ENCODE data around the gene PXK. TPM values are rescaled to one million over a fixed set of nuclear protein-coding genes. Genes with fewer than 3 reads are reported as not detected.
"Not testable (repeated sequence)": the region's sequence is repeated elsewhere in the genome, so short reads cannot be mapped to it uniquely, and the experiment has no call there.

PXK gene
- total RNA-seq, result 10 to 100 TPM; 61.7 to 64.7 TPM

DNA sequence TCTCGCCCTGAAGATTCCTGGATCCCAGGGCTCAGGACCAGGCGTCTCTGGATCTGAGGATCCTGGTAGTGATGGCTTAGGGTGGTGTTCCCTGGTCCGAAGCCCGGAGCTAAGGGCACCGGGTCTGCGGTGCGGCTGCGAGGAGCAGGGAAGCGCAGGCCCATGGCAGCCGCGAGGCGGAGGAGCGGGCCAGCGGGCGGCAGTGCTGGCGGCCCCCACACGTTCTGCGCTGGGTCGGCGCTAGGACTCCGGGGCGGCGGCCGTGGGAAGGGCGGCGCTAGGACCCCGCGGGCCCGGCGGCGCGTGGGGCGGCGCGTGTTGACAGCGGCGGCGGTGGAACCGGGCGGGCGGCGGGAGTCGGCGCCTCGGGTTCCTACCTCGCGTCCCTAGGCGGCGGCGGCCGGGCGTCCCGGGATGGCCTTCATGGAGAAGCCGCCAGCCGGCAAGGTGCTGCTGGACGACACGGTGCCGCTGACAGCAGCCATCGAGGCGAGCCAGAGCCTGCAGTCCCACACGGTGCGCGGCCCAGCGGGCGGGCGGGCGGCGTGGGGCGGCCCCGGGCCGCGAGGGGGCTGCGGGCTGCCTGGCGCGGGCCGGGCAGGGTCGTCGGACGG is at the start of gene PXK:
PXK (plus strand) TSS at position 318 of the 614 bp plus-strand sequence; CDS start at position 415, 97 bp downstream.
- Mint-ChIP-seq H3K4me1 (peaks cover 33% of the 10 kb centered on the region), H3K27me3 (no peaks in the 10 kb centered on the region), H3K27ac (peak within 1 kb of the TSS; percentile 95), H3K36me3 (peaks cover 17% of the 10 kb centered on the region), H3K4me3 (peak within 1 kb of the TSS; percentile 95), H3K9me3 (ENCODE audit: low read depth) (no peaks in the 10 kb centered on the region)
- peak; percentile 89 for ATAC-seq
- CTCF ChIA-PET, result interaction anchor here (0.6 to 7.6 kb wide), 14 partner anchors 11 to 297 kb away, joined by 3 to 144 read pairs (median 4); partner anchors contain the start of genes HTD2, KCTD6 and RPP14
- peak; percentile 84 for DNase-seq

- Mint-ChIP-seq H3K4me3 (no peak overlapping the region), H3K27me3 (no peaks in the 10 kb centered on the region), H3K9me3 (ENCODE audit: low read depth) (no peaks in the 10 kb centered on the region), H3K4me1 (no peaks in the 10 kb centered on the region), H3K36me3 (peaks cover 2% of the 10 kb centered on the region), H3K27ac (no peak overlapping the region)
- no peak for ATAC-seq
- CTCF ChIA-PET, result no interaction called here
- no peak for DNase-seq
Observed at GRCh38 chr3:58285334-58285733, 47.4 kb upstream of the PXK start.

GRCh38 chr3:58287354-58287753 is 45.3 kb upstream of the PXK start:
- no peaks in the 10 kb centered on the region for H3K27me3 Mint-ChIP-seq
- H3K36me3 Mint-ChIP-seq, result peaks cover 2% of the 10 kb centered on the region
- no peaks in the 10 kb centered on the region for H3K4me1 Mint-ChIP-seq
- no peaks in the 10 kb centered on the region for H3K9me3 Mint-ChIP-seq (ENCODE audit: low read depth)
- no peak overlapping the region for H3K4me3 Mint-ChIP-seq
- DNase-seq (no peak), ATAC-seq (no peak)
- no peak overlapping the region for H3K27ac Mint-ChIP-seq
- CTCF ChIA-PET, result no interaction called here

DNA sequence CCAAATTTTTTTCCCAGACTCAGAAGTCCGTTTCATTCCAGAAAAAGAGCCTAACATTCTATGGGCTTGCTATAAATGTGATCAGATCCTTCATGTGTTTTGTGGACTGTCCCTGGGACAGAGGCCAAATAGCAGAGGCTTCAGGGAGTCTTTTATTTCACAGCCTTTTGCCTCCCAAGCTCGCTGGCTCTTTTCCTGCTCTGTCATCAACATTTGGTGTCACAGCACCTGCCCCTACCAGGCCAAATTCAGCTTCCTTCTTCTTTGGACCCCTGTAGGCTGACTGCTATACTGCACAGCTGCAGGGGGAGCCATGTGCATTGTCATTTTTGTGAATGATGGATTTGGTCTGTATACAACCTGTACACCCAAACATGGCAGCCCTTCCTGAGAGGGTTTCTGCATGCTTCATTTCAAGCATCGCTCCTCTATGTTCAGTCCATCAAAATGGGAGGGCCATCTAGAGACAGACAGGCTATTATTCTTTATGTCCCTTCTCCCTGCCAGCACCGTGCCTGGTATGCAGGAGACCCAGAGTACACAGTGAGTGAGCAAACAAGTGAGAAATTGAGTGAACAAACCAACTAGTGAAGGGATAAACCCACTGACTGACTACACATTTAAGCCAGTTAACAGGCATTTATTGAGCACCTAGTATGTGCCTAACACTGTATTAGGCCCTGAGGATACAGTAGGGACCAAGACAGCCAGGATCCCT is 44.5 kb upstream of the PXK start:
- CTCF ChIA-PET, result no interaction called here
- Mint-ChIP-seq H3K27me3 (no peaks in the 10 kb centered on the region), H3K36me3 (peaks cover 2% of the 10 kb centered on the region), H3K27ac (no peak overlapping the region), H3K9me3 (ENCODE audit: low read depth) (no peaks in the 10 kb centered on the region), H3K4me3 (no peak overlapping the region), H3K4me1 (no peaks in the 10 kb centered on the region)
- DNase-seq (peak; percentile 39), ATAC-seq (no peak)

- H3K9me3 Mint-ChIP-seq (ENCODE audit: low read depth); H3K27ac Mint-ChIP-seq; H3K4me1 Mint-ChIP-seq; ATAC-seq; H3K4me3 Mint-ChIP-seq; H3K36me3 Mint-ChIP-seq; CTCF ChIA-PET; DNase-seq; H3K27me3 Mint-ChIP-seq: not testable (repeated sequence)
Observed at GRCh38 chr3:58288964-58289613, 43.6 kb upstream of the PXK start.

GRCh38 chr3:58290446-58290845 is 42.2 kb upstream of the PXK start:
- ATAC-seq; CTCF ChIA-PET; H3K9me3 Mint-ChIP-seq (ENCODE audit: low read depth); H3K27ac Mint-ChIP-seq; H3K4me3 Mint-ChIP-seq; H3K4me1 Mint-ChIP-seq; DNase-seq; H3K36me3 Mint-ChIP-seq; H3K27me3 Mint-ChIP-seq: not testable (repeated sequence)

- CTCF ChIA-PET, result interaction anchor here (1.4 to 2.0 kb wide), 2 partner anchors 15 to 73 kb away, joined by 5 read pairs; partner anchors contain the start of genes HTD2 and RPP14
- Mint-ChIP-seq H3K27me3 (no peaks in the 10 kb centered on the region), H3K4me3 (no peak overlapping the region), H3K36me3 (peaks cover 3% of the 10 kb centered on the region), H3K27ac (no peak overlapping the region), H3K4me1 (no peaks in the 10 kb centered on the region), H3K9me3 (ENCODE audit: low read depth) (no peaks in the 10 kb centered on the region)
- peak; percentile 19 for DNase-seq
- no peak for ATAC-seq
Observed at GRCh38 chr3:58291671-58292338, 40.9 kb upstream of the PXK start.

GRCh38 chr3:58292866-58293265 is 39.8 kb upstream of the PXK start:
- CTCF ChIA-PET, result interaction anchor here (0.6 to 2.0 kb wide), 3 partner anchors 13 to 77 kb away, joined by 3 to 5 read pairs (median 3); partner anchors contain the start of genes HTD2 and RPP14
- ATAC-seq, result no peak
- no peaks in the 10 kb centered on the region for H3K9me3 Mint-ChIP-seq (ENCODE audit: low read depth)

GRCh38 chr3:58293516-58293915 is 39.2 kb upstream of the PXK start:
- no peak for ATAC-seq
- H3K27me3 Mint-ChIP-seq, result no peaks in the 10 kb centered on the region
- DNase-seq, result peak; percentile 28
- no peak overlapping the region for H3K27ac Mint-ChIP-seq
- CTCF ChIA-PET, result interaction anchor here (1.5 to 2.0 kb wide), 2 partner anchors 13 to 75 kb away, joined by 3 to 5 read pairs; partner anchors contain the start of genes HTD2 and RPP14
- H3K4me3 Mint-ChIP-seq, result no peak overlapping the region
- no peaks in the 10 kb centered on the region for H3K9me3 Mint-ChIP-seq (ENCODE audit: low read depth)
- no peaks in the 10 kb centered on the region for H3K4me1 Mint-ChIP-seq
- peaks cover 3% of the 10 kb centered on the region for H3K36me3 Mint-ChIP-seq

More at GRCh38 chr3:58292866-58293265, 39.8 kb upstream of the PXK start:
- DNase-seq, result no peak
- no peak overlapping the region for H3K4me3 Mint-ChIP-seq
- H3K27me3 Mint-ChIP-seq, result no peaks in the 10 kb centered on the region
- no peak overlapping the region for H3K27ac Mint-ChIP-seq
- H3K4me1 Mint-ChIP-seq, result no peaks in the 10 kb centered on the region
- H3K36me3 Mint-ChIP-seq, result peaks cover 3% of the 10 kb centered on the region

GRCh38 chr3:58296269-58296668 is 36.4 kb upstream of the PXK start:
- Mint-ChIP-seq H3K27ac (no peak overlapping the region), H3K4me3 (no peak overlapping the region), H3K4me1 (no peaks in the 10 kb centered on the region), H3K27me3 (peaks cover 10% of the 10 kb centered on the region), H3K9me3 (ENCODE audit: low read depth) (no peaks in the 10 kb centered on the region), H3K36me3 (peaks cover 1% of the 10 kb centered on the region)
- CTCF ChIA-PET, result no interaction called here
- ATAC-seq (no peak), DNase-seq (no peak)

DNA sequence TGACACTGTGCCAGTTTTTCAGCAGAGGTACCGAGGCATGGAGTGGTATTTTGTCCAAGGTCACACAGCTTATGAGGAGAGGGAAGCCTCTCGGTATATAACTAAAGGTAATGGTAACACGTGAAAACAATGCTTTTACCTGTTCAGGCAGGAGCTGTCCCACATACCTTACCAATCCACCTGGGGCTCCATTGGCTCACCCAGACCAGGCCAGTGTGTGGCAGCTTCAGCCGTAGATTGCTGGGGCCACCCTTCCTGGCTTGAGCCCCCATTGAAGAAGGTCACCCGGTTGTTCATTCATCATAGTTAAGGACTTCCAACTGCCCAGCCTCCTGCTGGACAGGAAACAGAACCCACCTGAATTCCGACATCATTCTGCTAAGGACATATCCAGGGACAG is 35.8 kb upstream of the PXK start:
- no peak for DNase-seq
- no peaks in the 10 kb centered on the region for H3K4me1 Mint-ChIP-seq
- no peak for ATAC-seq
- H3K27me3 Mint-ChIP-seq, result peaks cover 15% of the 10 kb centered on the region
- H3K27ac Mint-ChIP-seq, result no peak overlapping the region
- CTCF ChIA-PET, result interaction anchor here (2.1 kb wide), 1 partner anchor 10 kb away, joined by 4 read pairs; the partner anchor contains the start of gene HTD2
- no peak overlapping the region for H3K4me3 Mint-ChIP-seq
- peaks cover 1% of the 10 kb centered on the region for H3K36me3 Mint-ChIP-seq
- H3K9me3 Mint-ChIP-seq (ENCODE audit: low read depth), result no peaks in the 10 kb centered on the region

DNA sequence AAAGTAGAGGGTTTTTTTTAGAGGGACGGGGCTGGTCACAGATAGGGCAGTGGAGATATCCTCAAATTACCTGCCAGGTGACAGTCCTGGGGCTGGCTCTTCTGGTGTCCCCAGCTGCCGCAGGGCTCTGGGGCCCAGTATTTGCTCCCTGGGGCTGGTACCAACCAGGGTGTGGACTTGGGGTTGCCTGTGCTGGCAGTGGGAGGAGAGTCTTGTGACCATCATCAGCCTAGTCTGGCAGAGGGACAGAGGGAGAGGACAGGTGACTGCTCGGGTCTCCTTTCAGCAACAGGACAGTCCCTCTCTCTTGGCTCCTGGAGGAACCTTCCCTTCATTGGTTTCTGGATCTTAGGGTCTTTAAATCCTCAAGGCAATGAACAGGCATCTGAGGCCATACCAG is 34.5 kb upstream of the PXK start:
- CTCF ChIA-PET, result interaction anchor here (2.1 to 5.0 kb wide), 2 partner anchors 8 to 110 kb away, joined by 4 to 41 read pairs; partner anchors contain the start of gene HTD2

GRCh38 chr3:58299075-58299474 is 33.6 kb upstream of the PXK start:
- no peaks in the 10 kb centered on the region for H3K4me1 Mint-ChIP-seq
- DNase-seq (no peak), ATAC-seq (no peak)
- peaks cover under 1% of the 10 kb centered on the region for H3K36me3 Mint-ChIP-seq
- CTCF ChIA-PET, result interaction anchor here (5.0 kb wide), 1 partner anchor 111 kb away, joined by 41 read pairs; no protein-coding TSS in a partner anchor
- no peaks in the 10 kb centered on the region for H3K9me3 Mint-ChIP-seq (ENCODE audit: low read depth)
- peaks cover 22% of the 10 kb centered on the region for H3K27me3 Mint-ChIP-seq
- no peak overlapping the region for H3K27ac Mint-ChIP-seq
- no peak overlapping the region for H3K4me3 Mint-ChIP-seq

More for the DNA sequence above, 34.5 kb upstream of the PXK start:
- Mint-ChIP-seq H3K36me3 (peaks cover 1% of the 10 kb centered on the region), H3K4me3 (no peak overlapping the region), H3K9me3 (ENCODE audit: low read depth) (no peaks in the 10 kb centered on the region), H3K27me3 (peaks cover 22% of the 10 kb centered on the region), H3K27ac (no peak overlapping the region), H3K4me1 (no peaks in the 10 kb centered on the region)
- ATAC-seq (no peak), DNase-seq (no peak)
